HG03432 (cell line): ENCODE data around the gene PHACTR2.
A peak's percentile ranks its signal among the peaks of the same experiment; 100 is the strongest.
"Not testable (repeated sequence)": the region's sequence is repeated elsewhere in the genome, so short reads cannot be mapped to it uniquely, and the experiment has no call there.

ENCODE experiments used
- ATAC-seq: cut with Tn5 transposase; IDR thresholded peaks from one replicate; pipeline ENCODE4 v1.9.1; 2021; ENCODE audit warnings: mild to moderate bottlenecking, moderate library complexity; ENCODE audit not compliant: unreplicated experiment

PHACTR2 gene

GRCh38 chr6:143845033-143845432 lies 167.3 kb downstream of the PHACTR2 start:
- no peak for ATAC-seq

- ATAC-seq = not testable (repeated sequence)
Observed at GRCh38 chr6:143851706-143852105, 173.9 kb downstream of the PHACTR2 start.

DNA sequence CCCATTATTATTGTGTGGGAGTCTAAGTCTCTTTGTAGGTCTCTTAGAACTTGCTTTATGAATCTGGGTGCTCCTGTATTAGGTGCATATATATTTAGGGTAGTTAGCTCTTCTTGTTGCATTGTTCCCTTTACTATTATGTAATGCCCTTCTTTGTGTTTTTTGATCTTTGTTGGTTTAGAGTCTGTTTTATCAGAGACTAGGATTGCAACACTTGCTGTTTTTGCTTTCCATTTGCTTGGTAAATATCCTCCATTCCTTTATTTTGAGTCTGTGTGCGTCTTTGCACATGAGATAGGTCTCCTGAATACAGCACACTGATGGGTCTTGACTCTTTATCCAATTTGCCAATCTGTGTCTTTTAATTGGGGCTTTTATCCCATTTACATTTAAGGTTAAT lies 177.3 kb downstream of the PHACTR2 start:
- ATAC-seq = not testable (repeated sequence)

- ATAC-seq = not testable (repeated sequence)
Observed at GRCh38 chr6:143856762-143857161, 179.0 kb downstream of the PHACTR2 start.

- no peak for ATAC-seq
Observed at GRCh38 chr6:143857651-143858050, 179.9 kb downstream of the PHACTR2 start.

DNA sequence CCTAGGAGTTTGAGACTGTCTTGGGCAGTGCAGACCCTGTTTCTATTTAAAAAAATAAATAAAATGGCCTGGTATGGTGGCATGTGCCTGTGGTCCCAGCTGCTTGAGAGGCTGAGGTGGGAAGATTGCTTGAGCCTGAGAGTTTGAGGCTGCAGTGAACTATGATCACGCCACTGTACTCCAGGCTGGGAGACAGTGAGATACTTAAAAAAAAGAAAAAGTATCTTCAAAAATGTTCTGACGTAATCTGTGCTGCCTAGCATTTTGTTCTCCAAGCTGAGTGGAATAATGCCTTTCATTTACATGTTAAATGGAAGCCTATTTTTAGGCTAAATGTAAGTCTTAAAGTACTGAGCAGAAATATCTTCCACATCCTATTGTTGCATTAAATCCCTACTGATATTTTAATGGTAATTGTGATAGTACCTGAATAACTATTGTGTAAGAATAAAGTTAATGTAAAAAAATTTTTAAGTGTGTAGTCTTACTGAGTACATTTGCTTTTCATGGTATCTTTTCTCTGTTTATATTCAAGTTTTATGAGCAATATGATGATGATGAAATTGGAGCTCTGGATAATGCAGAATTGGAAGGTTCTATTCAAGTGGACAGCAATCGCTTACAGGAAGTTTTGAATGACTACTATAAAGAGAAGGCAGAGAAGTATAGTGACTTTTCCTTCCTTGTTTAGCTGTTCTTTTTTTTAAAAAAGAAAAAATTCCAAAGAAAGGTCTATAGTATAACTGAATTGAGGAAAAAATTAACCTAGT lies 182.3 kb downstream of the PHACTR2 start:
- ATAC-seq = no peak

GRCh38 chr6:143863771-143864170 lies 186.0 kb downstream of the PHACTR2 start:
- no peak for ATAC-seq

DNA sequence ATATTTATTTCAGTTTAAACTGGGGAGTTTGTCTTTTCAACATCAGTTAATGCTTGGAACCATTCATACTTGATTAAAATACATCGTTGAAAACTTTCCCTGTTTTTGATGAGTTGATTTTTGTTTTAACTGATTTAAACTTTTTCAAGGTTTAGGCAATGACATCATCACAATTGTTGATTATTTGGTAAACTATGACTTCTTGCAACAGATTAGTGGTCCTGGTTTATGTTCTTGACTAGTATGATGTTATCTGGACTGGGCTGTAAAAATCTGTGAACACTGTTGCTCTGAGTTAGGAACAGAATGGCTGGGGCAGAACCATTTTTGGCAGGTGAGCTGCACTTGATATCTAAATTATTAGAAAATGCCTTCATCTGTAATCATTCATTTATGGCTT lies 186.5 kb downstream of the PHACTR2 start, which contains the start of gene ZC2HC1B:
Gene ZC2HC1B, plus strand, starts transcription at position 241 of the 400 bp plus-strand sequence. Its CDS starts 66 bp downstream, at position 307.
- no peak for ATAC-seq

GRCh38 chr6:143867236-143867635 lies 189.5 kb downstream of the PHACTR2 start:
- ATAC-seq = no peak

DNA sequence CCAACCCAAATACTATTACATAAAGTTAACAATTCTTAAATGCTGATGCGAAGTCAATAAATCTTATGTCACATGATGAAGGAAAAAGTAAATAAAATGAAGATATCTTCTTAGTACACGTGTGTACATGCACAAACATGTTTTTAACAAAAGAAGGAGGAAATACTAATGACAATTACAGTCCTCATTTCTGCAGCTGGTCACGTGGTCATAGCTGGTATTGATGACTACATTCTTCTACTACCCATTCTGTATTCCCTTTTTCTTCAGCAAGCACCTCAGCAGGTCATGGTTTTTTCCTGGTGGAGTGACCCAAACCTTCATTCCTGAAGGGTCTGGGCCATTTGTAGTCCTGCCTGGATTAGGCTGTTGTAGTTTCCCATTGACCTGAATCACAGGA lies 191.0 kb downstream of the PHACTR2 start:
- ATAC-seq = not testable (repeated sequence)

GRCh38 chr6:143871202-143871730 lies 193.5 kb downstream of the PHACTR2 start:
- ATAC-seq = not testable (repeated sequence)

- peak; percentile 98 for ATAC-seq
Observed at GRCh38 chr6:143872201-143872600, 194.4 kb downstream of the PHACTR2 start.

DNA sequence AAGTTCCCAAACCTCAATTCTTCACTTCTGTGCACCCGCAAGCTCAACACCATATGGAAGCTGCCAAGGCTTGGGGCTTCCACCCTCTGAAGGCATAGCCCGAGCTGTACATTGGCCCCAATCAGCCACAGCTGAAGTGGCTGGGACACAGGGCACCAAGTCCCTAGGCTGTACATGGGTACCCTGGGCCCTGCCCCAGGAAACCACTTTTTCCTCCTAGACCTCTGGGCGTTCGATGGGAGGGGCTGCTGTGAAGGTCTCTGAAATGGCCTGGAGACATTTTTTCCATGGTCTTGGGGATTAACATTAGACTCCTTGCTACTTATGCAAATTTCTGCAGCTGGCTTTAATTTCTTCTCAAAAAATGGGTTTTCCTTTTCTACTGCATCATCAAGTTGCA lies 195.8 kb downstream of the PHACTR2 start:
- ATAC-seq = not testable (repeated sequence)

GRCh38 chr6:143874503-143874902 lies 196.7 kb downstream of the PHACTR2 start:
- ATAC-seq = not testable (repeated sequence)

DNA sequence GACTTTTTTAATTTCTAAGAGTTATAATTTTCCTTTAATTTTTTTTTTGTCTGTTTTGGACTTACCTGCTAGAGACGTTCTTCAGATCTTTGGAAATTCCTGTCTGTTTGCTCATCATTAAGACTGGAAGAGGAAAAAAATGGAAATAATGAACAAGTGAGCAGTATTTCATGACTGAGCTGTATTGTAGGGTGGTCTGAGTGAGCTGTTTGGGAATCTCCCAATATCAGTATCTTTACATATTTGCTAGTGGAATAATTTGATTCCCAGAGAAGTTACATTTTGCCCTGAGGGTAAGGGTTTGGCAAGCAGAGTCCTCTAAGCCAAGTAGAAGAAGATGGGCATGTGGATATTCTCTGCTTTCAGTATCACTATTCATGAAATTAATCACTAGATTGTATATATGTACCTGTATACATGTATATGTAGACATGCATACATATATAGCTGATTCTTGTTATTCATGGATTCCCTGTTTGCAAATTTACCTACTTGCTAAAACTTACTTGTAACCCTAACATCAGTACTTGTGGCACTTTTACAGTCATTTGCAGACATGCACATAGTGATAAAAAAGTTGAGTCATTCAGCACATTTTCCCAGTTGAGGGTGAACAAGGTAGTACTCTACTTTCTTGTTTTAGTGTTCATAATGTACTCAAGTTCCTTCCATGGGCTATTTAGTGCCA lies 200.0 kb downstream of the PHACTR2 start:
- no peak for ATAC-seq

- no peak for ATAC-seq
Observed at GRCh38 chr6:143878272-143878760, 200.6 kb downstream of the PHACTR2 start.

DNA sequence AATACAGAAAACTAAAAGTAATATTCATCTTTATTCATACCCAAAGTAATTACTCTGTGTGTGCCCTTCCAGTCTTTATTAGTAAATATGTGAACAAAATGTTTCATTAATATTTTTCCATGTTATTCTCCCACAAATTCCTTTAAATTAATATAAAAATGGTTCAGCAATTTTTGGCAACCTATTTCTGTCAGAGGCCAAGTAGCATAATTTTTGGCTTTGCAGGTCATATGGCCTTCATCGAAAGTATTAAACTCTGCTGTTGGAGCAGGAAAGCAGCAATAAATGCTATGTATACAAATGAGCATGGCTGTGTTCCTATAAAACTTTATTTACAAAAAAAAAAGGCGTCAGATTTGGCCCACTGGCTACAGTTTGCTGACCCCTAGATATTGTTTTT lies 202.6 kb downstream of the PHACTR2 start:
- no peak for ATAC-seq
